Measurements from ENCODE around the gene ATF7IP2.
"Not testable (repeated sequence)": the region's sequence is repeated elsewhere in the genome, so short reads cannot be mapped to it uniquely, and the experiment has no call there.

DNA sequence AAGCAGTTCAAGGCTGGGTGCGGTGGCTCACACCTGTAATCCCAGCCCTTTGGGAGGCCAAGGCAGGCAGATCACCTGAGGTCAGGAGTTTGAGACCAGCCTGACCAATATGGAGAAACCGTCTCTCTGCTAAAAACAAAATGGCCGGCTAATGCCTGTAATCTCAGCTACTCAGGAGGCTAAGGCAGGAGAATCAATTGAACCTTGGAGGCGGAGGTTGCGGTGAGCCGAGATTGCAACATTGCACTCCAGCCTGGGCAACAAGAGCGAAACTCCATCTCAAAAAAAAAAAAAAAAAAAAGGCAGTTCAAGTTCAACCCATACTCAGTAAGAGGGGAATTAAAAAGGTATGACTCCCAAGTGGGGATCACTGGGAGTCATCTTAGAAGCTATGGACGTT is 19.2 kb upstream of the ATF7IP2 start:
- TF ChIP-seq CTCF, POLR2A (IDR thresholded peaks at IDR 0.05): not testable (repeated sequence)
